ENCODE measurements around the gene KCNK10.
"Not testable (repeated sequence)": the region's sequence is repeated elsewhere in the genome, so short reads cannot be mapped to it uniquely, and the experiment has no call there.

The KCNK10 gene

GRCh38 chr14:88270776-88271175 lies 52.3 kb downstream of the KCNK10 start:
- no peak for TF ChIP-seq CTCF (IDR thresholded peaks at IDR 0.05; ENCODE audit: low read depth, low read length)
- DNase-seq (ENCODE audit: extremely low read depth, low read depth) = no peak

GRCh38 chr14:88269806-88270420 lies 53.2 kb downstream of the KCNK10 start:
- no peak for TF ChIP-seq CTCF (IDR thresholded peaks at IDR 0.05; ENCODE audit: low read depth, low read length)
- DNase-seq (ENCODE audit: extremely low read depth, low read depth) = no peak

- TF ChIP-seq CTCF (IDR thresholded peaks at IDR 0.05; ENCODE audit: low read depth, low read length) = no peak
- no peak for DNase-seq (ENCODE audit: extremely low read depth, low read depth)
These were observed 56.6 kb downstream of the KCNK10 start for GRCh38 chr14:88266474-88266873.

GRCh38 chr14:88264116-88264515 lies 59.0 kb downstream of the KCNK10 start:
- no peak for DNase-seq (ENCODE audit: extremely low read depth, low read depth)
- TF ChIP-seq CTCF (IDR thresholded peaks at IDR 0.05; ENCODE audit: low read depth, low read length) = no peak

GRCh38 chr14:88261302-88261701 lies 61.8 kb downstream of the KCNK10 start:
- not testable (repeated sequence) for DNase-seq (ENCODE audit: extremely low read depth, low read depth)

GRCh38 chr14:88258021-88258420 lies 65.0 kb downstream of the KCNK10 start:
- no peak for TF ChIP-seq CTCF (IDR thresholded peaks at IDR 0.05; ENCODE audit: low read depth, low read length)
- DNase-seq (ENCODE audit: extremely low read depth, low read depth) = no peak

- no peak for DNase-seq (ENCODE audit: extremely low read depth, low read depth)
- no peak for TF ChIP-seq CTCF (IDR thresholded peaks at IDR 0.05; ENCODE audit: low read depth, low read length)
These were observed 65.8 kb downstream of the KCNK10 start for GRCh38 chr14:88256997-88257950.
